Astrocyte (in vitro differentiated cells and primary cell): ENCODE data around the gene SHANK1.

Experiments used
- CTCF ChIP-seq: IDR thresholded peaks from 2 replicates; pipeline ENCODE4 v1.5.1; 2011; ENCODE audit warnings: low read depth, mild to moderate bottlenecking, inconsistent platforms, low read length, moderate library complexity; ENCODE audit not compliant: insufficient read depth
- EZH2 ChIP-seq: IDR thresholded peaks from 2 replicates; pipeline ENCODE4 v1.6.1; 2012; ENCODE audit warnings: mild to moderate bottlenecking, low read length, inconsistent platforms; ENCODE audit not compliant: insufficient read depth

DNA sequence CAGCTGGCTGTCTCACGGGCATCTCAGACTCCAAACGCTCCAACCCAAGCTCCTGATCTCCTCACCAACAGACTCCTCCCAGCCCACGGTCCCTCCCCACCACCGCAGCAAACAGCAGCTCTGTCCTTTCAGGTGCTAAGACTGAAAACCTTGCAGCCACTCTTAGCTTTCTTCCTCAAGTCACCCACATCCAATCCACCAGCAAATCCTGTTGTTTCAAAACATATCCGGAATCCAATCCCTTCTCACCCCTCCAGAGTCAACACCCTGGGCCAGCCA, 49.6 kb downstream of the SHANK1 start:
- TF ChIP-seq CTCF (no peak), EZH2 (no peak)
